GM19043 (cell line): ENCODE results near the gene PTPRJ.

Experiments
- ATAC-seq: cut with Tn5 transposase; IDR thresholded peaks from one replicate; pipeline ENCODE4 v1.9.1; 2021; ENCODE audit warnings: low read depth; ENCODE audit not compliant: unreplicated experiment

The PTPRJ gene

GRCh38 chr11:48085688-48086087, 105.3 kb downstream of the PTPRJ start:
- no peak for ATAC-seq

- no peak for ATAC-seq
Measured at GRCh38 chr11:48087422-48087821, 107.1 kb downstream of the PTPRJ start.

- ATAC-seq, result no peak
Measured at GRCh38 chr11:48087974-48088681, 107.8 kb downstream of the PTPRJ start.

GRCh38 chr11:48088682-48089050, 108.3 kb downstream of the PTPRJ start:
- ATAC-seq, result no peak

- no peak for ATAC-seq
Measured at GRCh38 chr11:48090174-48090573, 109.8 kb downstream of the PTPRJ start.

GRCh38 chr11:48091426-48092102, 111.2 kb downstream of the PTPRJ start:
- no peak for ATAC-seq

- no peak for ATAC-seq
Measured at GRCh38 chr11:48093323-48093722, 113.0 kb downstream of the PTPRJ start.

- ATAC-seq, result no peak
Measured at GRCh38 chr11:48093795-48094642, 113.7 kb downstream of the PTPRJ start.

- ATAC-seq, result no peak
Measured at GRCh38 chr11:48094643-48095339, 114.4 kb downstream of the PTPRJ start.

- no peak for ATAC-seq
Measured at GRCh38 chr11:48095779-48096470, 115.6 kb downstream of the PTPRJ start.

GRCh38 chr11:48096588-48097525, 116.5 kb downstream of the PTPRJ start:
- ATAC-seq, result no peak

GRCh38 chr11:48098024-48098423, 117.7 kb downstream of the PTPRJ start:
- ATAC-seq, result no peak

- ATAC-seq, result no peak
Measured at GRCh38 chr11:48099916-48100446, 119.6 kb downstream of the PTPRJ start.

- ATAC-seq, result no peak
Measured at GRCh38 chr11:48101044-48101733, 120.8 kb downstream of the PTPRJ start.

GRCh38 chr11:48101958-48102357, 121.6 kb downstream of the PTPRJ start:
- ATAC-seq, result no peak

- ATAC-seq, result no peak
Measured at GRCh38 chr11:48103621-48104567, 123.5 kb downstream of the PTPRJ start.

- no peak for ATAC-seq
Measured at GRCh38 chr11:48104568-48104924, 124.2 kb downstream of the PTPRJ start.
